H1 (cell line): ENCODE data around the gene SPAG4. TPM values are rescaled to one million over a fixed set of nuclear protein-coding genes. Genes with fewer than 3 reads are reported as not detected.
A peak's percentile ranks its signal among the peaks of the same experiment; 100 is the strongest.

Source experiments
- CTCF ChIA-PET: fragments of 300-600 bp; sonication (Branson Sonifier 250); formaldehyde crosslinking; loops from one replicate; lab custom pipeline; 2021; ENCODE audit not compliant: partially characterized antibody; lab: Charles Lee
- POLR2A ChIA-PET: fragments of 300-600 bp; sonication (Branson Sonifier 250); formaldehyde crosslinking; loops from one replicate; lab custom pipeline; 2021; ENCODE audit warnings: inconsistent platforms; ENCODE audit not compliant: partially characterized antibody; lab: Charles Lee
- DNase-seq, 2 experiments: peaks; one replicate each; pipeline versions ENCODE4 v3.0.0 to v3.0.0-alpha.2; 2010 to 2022; ENCODE audit warnings: low spot score in 2 of 2, low read depth in 1 of 2, mixed read lengths in 1 of 2
- FAIRE-seq: peaks from 2 replicates; lab custom pipeline; 2011; peaks lifted over from hg19 to GRCh38; lab: Jason Lieb, UNC
- H2AFZ ChIP-seq: 2 replicates; pipeline ENCODE4 v1.8.1; 2012; ENCODE audit warnings: low read length, inconsistent platforms
- H2AK5ac ChIP-seq: 2 replicates; pipeline ENCODE4 v1.6.1; 2013; ENCODE audit warnings: low read depth, low read length
- H2BK120ac ChIP-seq: replicated peaks from 2 replicates; pipeline ENCODE3; 2013; ENCODE audit warnings: low read depth, low read length, inconsistent platforms
- H2BK12ac ChIP-seq: 2 replicates; pipeline ENCODE4 v1.6.1; 2013; ENCODE audit warnings: low read depth, low read length
- H2BK15ac ChIP-seq: 2 replicates; pipeline ENCODE4 v1.6.1; 2013; ENCODE audit warnings: low read length
- H2BK20ac ChIP-seq: 2 replicates; pipeline ENCODE4 v1.6.1; 2013; ENCODE audit warnings: low read length
- H2BK5ac ChIP-seq: 2 replicates; pipeline ENCODE4 v1.6.1; 2013; ENCODE audit warnings: low read depth, low read length
- H3K14ac ChIP-seq: 2 replicates; pipeline ENCODE4 v1.6.1; 2013; ENCODE audit warnings: inconsistent platforms; ENCODE audit not compliant: insufficient read length
- H3K18ac ChIP-seq: 2 replicates; pipeline ENCODE4 v1.6.1; 2013; ENCODE audit warnings: low read length; ENCODE audit errors: extremely low read depth
- H3K23ac ChIP-seq: 2 replicates; pipeline ENCODE4 v1.6.1; 2013; ENCODE audit warnings: inconsistent platforms; ENCODE audit not compliant: insufficient read length
- H3K23me2 ChIP-seq: 2 replicates; pipeline ENCODE4 v1.6.1; 2013; ENCODE audit warnings: low read depth, low read length
- H3K27ac ChIP-seq: 2 replicates; pipeline ENCODE4 v1.6.1; 2011; ENCODE audit warnings: low read depth, low read length, inconsistent platforms
- H3K27me3 ChIP-seq, 4 experiments: replicated peaks in 1 of 4; 1 replicate in 1 of 4; 2 replicates in 3 of 4; pipeline versions ENCODE4 v1.6.1 to v1.8.1; 2011 to 2013; ENCODE audit warnings: low read length in 3 of 4, mild to moderate bottlenecking in 3 of 4, inconsistent platforms in 2 of 4, mixed read lengths in 2 of 4, moderate library complexity in 1 of 4; ENCODE audit not compliant: control insufficient read depth in 3 of 4, insufficient read depth in 3 of 4; ENCODE audit errors: extremely low read depth in 1 of 4
- H3K36me3 ChIP-seq, 4 experiments: 2 replicates each; pipeline versions ENCODE4 v1.6.1 to v1.8.1; 2011 to 2013; ENCODE audit warnings: mild to moderate bottlenecking in 4 of 4, low read length in 3 of 4, moderate library complexity in 2 of 4, control low read depth in 1 of 4, inconsistent platforms in 1 of 4; ENCODE audit not compliant: insufficient read depth in 4 of 4, control insufficient read depth in 2 of 4
- H3K4ac ChIP-seq: replicated peaks from 2 replicates; pipeline ENCODE3; 2013; ENCODE audit warnings: low read length, low read depth, mixed read lengths, inconsistent platforms; ENCODE audit not compliant: insufficient read length
- H3K4me1 ChIP-seq, 4 experiments: replicated peaks in 1 of 4; 1 replicate in 1 of 4; 2 replicates in 3 of 4; pipeline versions ENCODE4 v1.6.1 to v1.8.1; 2011 to 2013; ENCODE audit warnings: low read length in 3 of 4, inconsistent platforms in 2 of 4, mixed read lengths in 1 of 4; ENCODE audit not compliant: insufficient read depth in 4 of 4, control insufficient read depth in 3 of 4
- H3K4me2 ChIP-seq, 2 experiments: 2 replicates each; pipeline versions ENCODE4 v1.6.1 to v1.8.1; 2011 to 2013; ENCODE audit warnings: low read depth in 2 of 2, low read length in 2 of 2, control low read depth in 1 of 2, inconsistent platforms in 1 of 2, mild to moderate bottlenecking in 1 of 2; ENCODE audit not compliant: insufficient read depth in 1 of 2
- H3K4me3 ChIP-seq, 4 experiments: fragments of 200-600, 300-600 bp in 1 of 4; sonication (generic), shearing (Covaris generic), sonication (Bioruptor Twin) in 1 of 4; 2 replicates each; pipeline versions ENCODE4 v1.5.1 to v1.8.1; 2011 to 2016; ENCODE audit warnings: low read length in 4 of 4, low read depth in 3 of 4, control low read depth in 2 of 4, inconsistent platforms in 2 of 4, mild to moderate bottlenecking in 2 of 4, mixed read lengths in 1 of 4, moderate library complexity in 1 of 4; ENCODE audit not compliant: insufficient read depth in 2 of 4; ENCODE audit errors: extremely low read depth in 1 of 4
- H3K56ac ChIP-seq: replicated peaks from 2 replicates; pipeline ENCODE3; 2013; ENCODE audit warnings: low read depth, mild to moderate bottlenecking, mixed read lengths, low read length, inconsistent platforms; ENCODE audit not compliant: insufficient read length
- H3K79me1 ChIP-seq: 2 replicates; pipeline ENCODE4 v1.6.1; 2013; ENCODE audit warnings: low read depth, low read length, control low read depth
- H3K79me2 ChIP-seq, 2 experiments: 2 replicates each; pipeline versions ENCODE4 v1.6.1 to v1.8.1; 2012 to 2013; ENCODE audit warnings: low read length in 2 of 2, mild to moderate bottlenecking in 2 of 2, inconsistent platforms in 1 of 2; ENCODE audit not compliant: insufficient read depth in 2 of 2, control insufficient read depth in 1 of 2
- H3K9ac ChIP-seq, 4 experiments: replicated peaks in 1 of 4; 1 replicate in 1 of 4; 2 replicates in 3 of 4; pipeline versions ENCODE4 v1.6.1 to v1.8.1; 2011 to 2013; ENCODE audit warnings: low read depth in 3 of 4, low read length in 3 of 4, control low read depth in 2 of 4, mild to moderate bottlenecking in 2 of 4, moderate library complexity in 2 of 4, inconsistent platforms in 1 of 4; ENCODE audit errors: extremely low read depth in 1 of 4
- H3K9me3 ChIP-seq, 2 experiments: 2 replicates each; pipeline versions ENCODE4 v1.6.1 to v1.8.1; 2012 to 2013; ENCODE audit warnings: mild to moderate bottlenecking in 2 of 2, moderate library complexity in 2 of 2, control low read depth in 1 of 2, inconsistent platforms in 1 of 2, low read depth in 1 of 2, low read length in 1 of 2, mixed read lengths in 1 of 2; ENCODE audit not compliant: insufficient read depth in 2 of 2
- H4K20me1 ChIP-seq, 2 experiments: replicated peaks in 1 of 2; 2 replicates each; pipeline versions ENCODE3 to v1.8.1; 2011 to 2013; ENCODE audit warnings: inconsistent platforms in 2 of 2, low read length in 2 of 2, mild to moderate bottlenecking in 1 of 2; ENCODE audit not compliant: insufficient read depth in 2 of 2, control insufficient read depth in 1 of 2
- H4K5ac ChIP-seq: 2 replicates; pipeline ENCODE4 v1.6.1; 2013; ENCODE audit warnings: low read length, low read depth, mixed read lengths, inconsistent platforms; ENCODE audit not compliant: insufficient read length
- H4K8ac ChIP-seq: 2 replicates; pipeline ENCODE4 v1.8.0; 2013; ENCODE audit warnings: mild to moderate bottlenecking, moderate library complexity, low read length, inconsistent platforms; ENCODE audit not compliant: insufficient read depth; ENCODE audit errors: extremely low read depth
- H4K91ac ChIP-seq: replicated peaks from 2 replicates; pipeline ENCODE3; 2013; ENCODE audit warnings: low read length, mixed read lengths, inconsistent platforms; ENCODE audit not compliant: insufficient read length
- CEBPB ChIP-seq: IDR thresholded peaks from 2 replicates; pipeline ENCODE4 v1.6.1; 2012; ENCODE audit warnings: low read depth, low read length
- FOSL1 ChIP-seq: IDR thresholded peaks from 2 replicates; pipeline ENCODE4 v1.6.1; 2011; ENCODE audit warnings: mild to moderate bottlenecking, low read depth, low read length, moderate library complexity; ENCODE audit not compliant: insufficient read depth
- SIX5 ChIP-seq: IDR thresholded peaks from 2 replicates; pipeline ENCODE4 v1.6.1; 2011; ENCODE audit warnings: mild to moderate bottlenecking, low read depth, low read length
- WGBS, 2 experiments: shearing (Covaris generic) in 1 of 2; methylation state at CpG; one replicate each; pipeline versions ENCODE4 v1.1.6 to v1.1.7; 2013 to 2015; ENCODE audit warnings: low lambda C conversion rate in 2 of 2, mixed read lengths in 2 of 2, inconsistent platforms in 1 of 2, low coverage in 1 of 2, missing lambda C conversion rate in 1 of 2; ENCODE audit not compliant: insufficient replicate concordance in 2 of 2, insufficient coverage in 1 of 2, insufficient read length in 1 of 2; ENCODE audit errors: extremely low coverage in 1 of 2, missing lambda C conversion rate in 1 of 2; 5-methylcytosine and 5-hydroxymethylcytosine counted together
- polyA plus RNA-seq, 7 experiments: library from polyadenylated mRNA; depleted of rRNA in 3 of 7; stranded (reverse) in 5 of 7; unstranded in 2 of 7; fragments of >200 nt in 5 of 7; fragments of 200-250 nt in 2 of 7; gene quantifications; 1 replicate in 5 of 7; 2 replicates in 1 of 7; 4 replicates in 1 of 7; pipeline versions ENCODE4 v1.2.1 to v1.2.3, GENCODE V29; 2011 to 2013; ENCODE audit warnings: missing spikeins in 2 of 7, mixed read lengths in 2 of 7
- total RNA-seq: library from RNA; stranded (reverse); fragmentation: NEBNext Ultra II Directional; extraction: Animal tissue kit (Norgen Biotek cat#: 25700); gene quantifications from 2 replicates; pipeline ENCODE4 v1.2.1, GENCODE V29; 2021

Gene SPAG4
- total and polyA plus RNA-seq, 2 of the 8 experiments (the other 6 are each of a cell fraction or from before 2014, with no cell fraction given): 2.4 to 6.0 TPM

GRCh38 chr20:35598899-35599775 lies 16.5 kb upstream of the SPAG4 start:
- Histone ChIP-seq H4K5ac (no peak overlapping the region), H3K56ac (no peak overlapping the region), H2BK5ac (no peak overlapping the region), H3K9ac (no peak overlapping the region), H3K27me3 (peaks cover 6 to 46% (median 34%) of the 10 kb centered on the region in 4 experiments), H4K91ac (no peak overlapping the region), H3K36me3 (no peaks in the 10 kb centered on the region), H3K9me3 (no peaks in the 10 kb centered on the region), H2BK120ac (no peak overlapping the region), H3K27ac (no peak overlapping the region), H2AFZ (no peak overlapping the region), H3K4me2 (no peak overlapping the region), H2AK5ac (0 out of 2 replicates have a peak overlapping the region, but pooled peaks have one; percentile 53), H3K23me2 (peaks cover 11% of the 10 kb centered on the region; the same call in 1 of the 2 replicates), H3K79me1 (no peaks in the 10 kb centered on the region), H3K18ac (no peak overlapping the region), H4K20me1 (peaks cover 0 to 2% of the 10 kb centered on the region in 2 experiments), H3K4me3 (no peak overlapping the region), H2BK15ac (0 out of 2 replicates have a peak overlapping the region, but pooled peaks have one; percentile 16), H3K4ac (no peak overlapping the region), H3K79me2 (no peaks in the 10 kb centered on the region), H3K23ac (no peak overlapping the region), H2BK20ac (0 out of 2 replicates have a peak overlapping the region, but pooled peaks have one; percentile 48), H2BK12ac (no peak overlapping the region), H4K8ac (no peak overlapping the region), H3K14ac (no peak overlapping the region), H3K4me1 (peaks cover 0 to 14% (median 7%) of the 10 kb centered on the region in 4 experiments; a peak in 4 of 7 replicates)
- CTCF ChIA-PET: interaction anchor here (0.7 to 2.5 kb wide), 3 partner anchors 15 to 39 kb away, joined by 3 to 10 read pairs (median 3); no protein-coding TSS in a partner anchor
- TF ChIP-seq SIX5: no peak
- TF ChIP-seq CEBPB: no peak
- TF ChIP-seq FOSL1: no peak
- no peak for FAIRE-seq
- DNase-seq: no peak
- 91% methylated on average over 19 of the region's 22 CpGs; no CpG with 5 or more reads in 1 of the 2 experiments for WGBS, 2 experiments
- POLR2A ChIA-PET: interaction anchor here (0.6 to 1.9 kb wide), 6 partner anchors 10 to 355 kb away, joined by 3 to 5 read pairs (median 3); partner anchors contain the start of genes CPNE1, RBM12, RBM39 and SCAND1
